ENCODE measurements around the gene USP2.

USP2 gene

GRCh38 chr11:119338318-119338890 lies 43.1 kb downstream of the USP2 start:
- no peak for TF ChIP-seq ZNF8 (CRISPR knock-in tag; IDR thresholded peaks at IDR 0.05)
- no peak for TF ChIP-seq PATZ1 (CRISPR knock-in tag; IDR thresholded peaks at IDR 0.05; ENCODE audit: borderline replicate concordance)
- no peak for TF ChIP-seq TOX (CRISPR knock-in tag; IDR thresholded peaks at IDR 0.05; ENCODE audit: borderline replicate concordance)
- no peak for TF ChIP-seq ZC3H10 (CRISPR knock-in tag; IDR thresholded peaks at IDR 0.05)
- TF ChIP-seq ZNF565 (CRISPR knock-in tag; conservative IDR thresholded peaks at IDR 0.05; ENCODE audit: low read depth): no peak
- TF ChIP-seq ZFP3 (CRISPR knock-in tag; IDR thresholded peaks at IDR 0.05): no peak
- TF ChIP-seq PPARA (CRISPR knock-in tag; IDR thresholded peaks at IDR 0.05; ENCODE audit: borderline replicate concordance): no peak
- no peak for TF ChIP-seq ZFP30 (CRISPR knock-in tag; IDR thresholded peaks at IDR 0.05)
- TF ChIP-seq CSRNP3 (CRISPR knock-in tag; IDR thresholded peaks at IDR 0.05): no peak
- no peak for TF ChIP-seq TSHZ2 (CRISPR knock-in tag; IDR thresholded peaks at IDR 0.05)
- TF ChIP-seq BACH2 (CRISPR knock-in tag; IDR thresholded peaks at IDR 0.05; ENCODE audit: borderline replicate concordance): no peak

GRCh38 chr11:119337581-119338317 lies 43.7 kb downstream of the USP2 start:
- peak; percentile 24 for ATAC-seq
- no peak for TF ChIP-seq ZNF565 (CRISPR knock-in tag; conservative IDR thresholded peaks at IDR 0.05; ENCODE audit: low read depth)
- TF ChIP-seq PATZ1 (CRISPR knock-in tag; IDR thresholded peaks at IDR 0.05; ENCODE audit: borderline replicate concordance): no peak
- TF ChIP-seq CSDC2 (CRISPR knock-in tag; IDR thresholded peaks at IDR 0.05): no peak
- no peak for TF ChIP-seq SNAI2 (CRISPR knock-in tag; IDR thresholded peaks at IDR 0.05)
- TF ChIP-seq ZNF8 (CRISPR knock-in tag; IDR thresholded peaks at IDR 0.05): no peak
- TF ChIP-seq ZFP30 (CRISPR knock-in tag; IDR thresholded peaks at IDR 0.05): no peak
- no peak for TF ChIP-seq POU6F1 (CRISPR knock-in tag; IDR thresholded peaks at IDR 0.05; ENCODE audit: borderline replicate concordance, low read depth)
- no peak for TF ChIP-seq ZFP3 (CRISPR knock-in tag; IDR thresholded peaks at IDR 0.05)
- no peak for TF ChIP-seq ESRRG (CRISPR knock-in tag; IDR thresholded peaks at IDR 0.05)
- no peak for TF ChIP-seq ZC3H10 (CRISPR knock-in tag; IDR thresholded peaks at IDR 0.05)
- TF ChIP-seq TSHZ2 (CRISPR knock-in tag; IDR thresholded peaks at IDR 0.05): no peak
- no peak for TF ChIP-seq CSRNP3 (CRISPR knock-in tag; IDR thresholded peaks at IDR 0.05)
- no peak for TF ChIP-seq ISL1 (CRISPR knock-in tag; IDR thresholded peaks at IDR 0.05)
- TF ChIP-seq RARB (CRISPR knock-in tag; IDR thresholded peaks at IDR 0.05): no peak
- no peak for TF ChIP-seq CREB5 (CRISPR knock-in tag; IDR thresholded peaks at IDR 0.05; ENCODE audit: low read depth)

More at GRCh38 chr11:119338318-119338890, 43.1 kb downstream of the USP2 start:
- ATAC-seq: peak; percentile 68

Measured in SK-N-SH treated with all-trans-retinoic acid at 6 μM for 48 hours (cell line).